HK-2 (cell line): Measurements from ENCODE around the gene ENTPD3.
A peak's percentile ranks its signal among the peaks of the same experiment; 100 is the strongest.

ENCODE experiments used
- DNase-seq: peaks from one replicate; pipeline ENCODE4 v3.0.0-alpha.2; 2018; ENCODE audit not compliant: unreplicated experiment

ENTPD3 gene

GRCh38 chr3:40404591-40405198 lies 17.7 kb downstream of the ENTPD3 start:
- DNase-seq, result no peak

- DNase-seq, result no peak
These were observed 20.0 kb downstream of the ENTPD3 start for GRCh38 chr3:40407007-40407406.

GRCh38 chr3:40407611-40408010 lies 20.6 kb downstream of the ENTPD3 start:
- no peak for DNase-seq

- DNase-seq, result no peak
These were observed 27.3 kb downstream of the ENTPD3 start for GRCh38 chr3:40414270-40414669.

GRCh38 chr3:40417845-40418543 lies 31.0 kb downstream of the ENTPD3 start:
- no peak for DNase-seq

- no peak for DNase-seq
These were observed 35.9 kb downstream of the ENTPD3 start for GRCh38 chr3:40422861-40423260.

GRCh38 chr3:40427045-40427669 lies 40.2 kb downstream of the ENTPD3 start:
- DNase-seq, result no peak

GRCh38 chr3:40432793-40433192 lies 45.8 kb downstream of the ENTPD3 start:
- no peak for DNase-seq

GRCh38 chr3:40437889-40438288 lies 50.9 kb downstream of the ENTPD3 start:
- DNase-seq, result no peak

GRCh38 chr3:40445062-40445461 lies 58.1 kb downstream of the ENTPD3 start:
- DNase-seq, result no peak

GRCh38 chr3:40445880-40446279 lies 58.9 kb downstream of the ENTPD3 start:
- DNase-seq, result no peak

- DNase-seq, result no peak
These were observed 63.5 kb downstream of the ENTPD3 start for GRCh38 chr3:40450438-40450837.

- no peak for DNase-seq
These were observed 64.6 kb downstream of the ENTPD3 start for GRCh38 chr3:40451551-40451950.

GRCh38 chr3:40452057-40452456 lies 65.1 kb downstream of the ENTPD3 start:
- DNase-seq, result no peak

- DNase-seq, result no peak
These were observed 65.5 kb downstream of the ENTPD3 start for GRCh38 chr3:40452562-40452875.

- DNase-seq, result peak; percentile 93
These were observed 66.1 kb downstream of the ENTPD3 start for GRCh38 chr3:40452876-40453730.

- no peak for DNase-seq
These were observed 66.9 kb downstream of the ENTPD3 start for GRCh38 chr3:40453933-40454332.

GRCh38 chr3:40455328-40455727 lies 68.3 kb downstream of the ENTPD3 start:
- no peak for DNase-seq

GRCh38 chr3:40456279-40456939 lies 69.4 kb downstream of the ENTPD3 start:
- no peak for DNase-seq

GRCh38 chr3:40456940-40457823 lies 70.2 kb downstream of the ENTPD3 start, which contains the start of gene RPL14:
Gene RPL14, plus strand, starts transcription at chr3:40457339. Its CDS starts 133 bp downstream, at chr3:40457472.
- peak; percentile 87 for DNase-seq

GRCh38 chr3:40458473-40458872 lies 71.5 kb downstream of the ENTPD3 start:
- no peak for DNase-seq
